Sigmoid colon (tissue), 7 donors: Measurements from ENCODE around the gene NXN. TPM values are rescaled to one million over a fixed set of nuclear protein-coding genes. Genes with fewer than 3 reads are reported as not detected.

Experiments used
- DNase-seq: peaks from one replicate; pipeline ENCODE4 v3.0.0-alpha.2; 2019
- H3K27ac ChIP-seq, 4 donors: fragments of 200-600 bp; sonication (generic); one replicate each; pipeline ENCODE4 v1.5.1; 2016 to 2019; ENCODE audit warnings: mild to moderate bottlenecking in 1 of 4
- H3K27me3 ChIP-seq, 3 donors: fragments of 200-600 bp; sonication (generic); one replicate each; pipeline ENCODE4 v1.5.1; 2019; ENCODE audit warnings: mild to moderate bottlenecking in 1 of 3
- H3K36me3 ChIP-seq, 4 donors: fragments of 200-600 bp; sonication (generic); one replicate each; pipeline ENCODE4 v1.5.1; 2016 to 2019
- H3K4me1 ChIP-seq, 4 donors: fragments of 200-600 bp; sonication (generic); one replicate each; pipeline ENCODE4 v1.5.1; 2017 to 2019
- H3K4me3 ChIP-seq, 4 donors: fragments of 200-600 bp; sonication (generic); one replicate each; pipeline ENCODE4 v1.5.1; 2017 to 2019; ENCODE audit warnings: mild to moderate bottlenecking in 2 of 4, moderate library complexity in 1 of 4
- H3K9me3 ChIP-seq, 4 donors: fragments of 200-600 bp in 3 of 4; sonication (generic) in 3 of 4; one replicate each; pipeline versions ENCODE4 v1.5.1 to v1.6.1; 2013 to 2019
- EP300 ChIP-seq, 4 donors: sonication (generic); formaldehyde crosslinking; IDR thresholded peaks; one replicate each; pipeline ENCODE4 v1.6.1; 2017; ENCODE audit warnings: antibody characterized with exemption in 4 of 4
- POLR2A ChIP-seq, 2 donors: fragments of 450-650 bp; IDR thresholded peaks; one replicate each; pipeline ENCODE4 v1.6.1; 2016; ENCODE audit warnings: antibody characterized with exemption in 2 of 2, mild to moderate bottlenecking in 2 of 2, moderate library complexity in 2 of 2
- POLR2AphosphoS5 ChIP-seq, 4 donors: sonication (generic); formaldehyde crosslinking; IDR thresholded peaks; one replicate each; pipeline ENCODE4 v1.6.1; 2017; ENCODE audit warnings: antibody characterized with exemption in 4 of 4
- WGBS, 2 donors: extraction: QIAGEN DNeasy Blood & Tissue Kit; methylation state at CpG; one replicate each; pipeline ENCODE4 v1.1.7; 2013; 5-methylcytosine and 5-hydroxymethylcytosine counted together
- intact Hi-C: fragments of 100-400 bp; cut with DNase I; formaldehyde crosslinking; loops from one replicate; pipeline ENCODE4 v1.15.1; 2023
- polyA plus RNA-seq, 3 donors: library from polyadenylated mRNA; stranded (reverse); fragments of 200-250 nt; gene quantifications; one replicate each; pipeline ENCODE4 v1.2.3, GENCODE V29; 2013
- total RNA-seq, 4 donors: library from RNA; depleted of rRNA; stranded (reverse); fragments of >200 nt; gene quantifications; one replicate each; pipeline ENCODE4 v1.1.0, GENCODE V29; 2016
- TF ChIP-seq, protein P1 (sequence below), 4 experiments: fragments of 450-650 bp in 3 of 4; fragments of 200-600 bp in 1 of 4; IDR thresholded peaks; one replicate each; pipeline ENCODE4 v1.5.1; 2016 to 2019; ENCODE audit warnings: antibody characterized with exemption in 4 of 4, mild to moderate bottlenecking in 3 of 4, moderate library complexity in 2 of 4
- donor health status: healthy with polysubstance abuse.
- donor health status: Bipolar disorder and iron deficiency.
- donor health status: healthy.

Gene NXN
- total and polyA plus RNA-seq, 7 donors, result 1.4 to 75.9 (median 50.4) TPM

GRCh38 chr17:1024076-1024475 is 44.5 kb upstream of the NXN start:
- Histone ChIP-seq H3K27ac (no peak overlapping the region), H3K27me3 (no peaks in the 10 kb centered on the region), H3K4me3 (no peak overlapping the region), H3K9me3 (no peaks in the 10 kb centered on the region), H3K36me3 (peaks cover 0 to 4% (median 0%) of the 10 kb centered on the region in 4 donors), H3K4me1 (peaks cover 0 to 70% (median 31%) of the 10 kb centered on the region in 4 donors)
- DNase-seq, result no peak
- 94 to 96% methylated on average over 27 of the region's 27 CpGs for WGBS, 2 donors
- intact Hi-C loops, result no loop called here
- TF ChIP-seq EP300 (IDR thresholded peaks at IDR 0.05) (no peak), POLR2AphosphoS5 (IDR thresholded peaks at IDR 0.05) (no peak), POLR2A (IDR thresholded peaks at IDR 0.05) (no peak)
- TF ChIP-seq, protein P1, sequence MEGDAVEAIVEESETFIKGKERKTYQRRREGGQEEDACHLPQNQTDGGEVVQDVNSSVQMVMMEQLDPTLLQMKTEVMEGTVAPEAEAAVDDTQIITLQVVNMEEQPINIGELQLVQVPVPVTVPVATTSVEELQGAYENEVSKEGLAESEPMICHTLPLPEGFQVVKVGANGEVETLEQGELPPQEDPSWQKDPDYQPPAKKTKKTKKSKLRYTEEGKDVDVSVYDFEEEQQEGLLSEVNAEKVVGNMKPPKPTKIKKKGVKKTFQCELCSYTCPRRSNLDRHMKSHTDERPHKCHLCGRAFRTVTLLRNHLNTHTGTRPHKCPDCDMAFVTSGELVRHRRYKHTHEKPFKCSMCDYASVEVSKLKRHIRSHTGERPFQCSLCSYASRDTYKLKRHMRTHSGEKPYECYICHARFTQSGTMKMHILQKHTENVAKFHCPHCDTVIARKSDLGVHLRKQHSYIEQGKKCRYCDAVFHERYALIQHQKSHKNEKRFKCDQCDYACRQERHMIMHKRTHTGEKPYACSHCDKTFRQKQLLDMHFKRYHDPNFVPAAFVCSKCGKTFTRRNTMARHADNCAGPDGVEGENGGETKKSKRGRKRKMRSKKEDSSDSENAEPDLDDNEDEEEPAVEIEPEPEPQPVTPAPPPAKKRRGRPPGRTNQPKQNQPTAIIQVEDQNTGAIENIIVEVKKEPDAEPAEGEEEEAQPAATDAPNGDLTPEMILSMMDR (IDR thresholded peaks at IDR 0.05), result no peak

- H3K9me3 ChIP-seq, result no peaks in the 10 kb centered on the region
- H3K4me1 ChIP-seq, result peaks cover 0 to 64% (median 29%) of the 10 kb centered on the region in 4 donors
- DNase-seq, result no peak
- H3K4me3 ChIP-seq, result no peak overlapping the region
- intact Hi-C loops, result no loop called here
- H3K36me3 ChIP-seq, result peaks cover 0 to 1% (median 0%) of the 10 kb centered on the region in 4 donors
- 86 to 88% methylated on average over 32 of the region's 32 CpGs for WGBS, 2 donors
- H3K27me3 ChIP-seq, result no peaks in the 10 kb centered on the region
- H3K27ac ChIP-seq, result peak overlapping the region in 2 of 4 donors; percentile 40 to 58
- TF ChIP-seq POLR2A (IDR thresholded peaks at IDR 0.05) (no peak), EP300 (IDR thresholded peaks at IDR 0.05) (no peak), POLR2AphosphoS5 (IDR thresholded peaks at IDR 0.05) (no peak)
- TF ChIP-seq, protein P1 (IDR thresholded peaks at IDR 0.05), result no peak
Observed at GRCh38 chr17:1022278-1023024, 42.9 kb upstream of the NXN start.

DNA sequence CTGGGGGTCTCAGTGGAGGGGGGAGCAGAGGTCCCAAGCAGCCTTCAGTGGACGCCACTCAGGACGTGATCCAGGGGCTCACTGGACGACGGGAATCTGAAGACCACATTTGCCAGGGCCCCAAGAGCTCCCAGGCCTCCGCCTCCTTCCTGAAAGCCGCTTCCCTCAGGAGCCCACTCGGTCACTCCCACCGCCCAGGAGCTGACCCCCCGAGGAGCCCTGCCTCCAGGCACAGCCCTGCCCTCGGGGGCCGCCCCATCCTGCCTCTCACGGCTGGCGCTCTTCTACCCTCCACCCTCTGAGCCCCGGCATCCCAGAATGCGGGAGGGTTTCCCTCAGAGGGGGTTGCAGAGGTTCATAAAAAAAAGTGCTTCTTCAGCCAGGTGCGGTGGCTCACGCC is 41.6 kb upstream of the NXN start:
- Histone ChIP-seq H3K9me3 (no peaks in the 10 kb centered on the region), H3K27ac (peak overlapping the region in 3 of 4 donors; percentile 76 to 79 (median 79)), H3K4me3 (no peak overlapping the region), H3K36me3 (no peaks in the 10 kb centered on the region), H3K4me1 (peaks cover 0 to 51% (median 29%) of the 10 kb centered on the region in 4 donors), H3K27me3 (no peaks in the 10 kb centered on the region)
- WGBS, 2 donors, result 94 to 95% methylated on average over 17 of the region's 17 CpGs
- TF ChIP-seq POLR2AphosphoS5 (IDR thresholded peaks at IDR 0.05), result no peak
- TF ChIP-seq, protein P1 (IDR thresholded peaks at IDR 0.05), result no peak
- no peak for TF ChIP-seq POLR2A (IDR thresholded peaks at IDR 0.05)
- no peak for TF ChIP-seq EP300 (IDR thresholded peaks at IDR 0.05)
- intact Hi-C loops, result no loop called here
- DNase-seq, result no peak

GRCh38 chr17:1019451-1019850 is 39.9 kb upstream of the NXN start:
- no peak overlapping the region for H3K4me3 ChIP-seq
- TF ChIP-seq, protein P1 (IDR thresholded peaks at IDR 0.05), result no peak
- TF ChIP-seq EP300 (IDR thresholded peaks at IDR 0.05), result no peak
- TF ChIP-seq POLR2AphosphoS5 (IDR thresholded peaks at IDR 0.05), result peak in 1 of 4 donors; percentile 23
- TF ChIP-seq POLR2A (IDR thresholded peaks at IDR 0.05), result no peak
- no peak for DNase-seq
- no peaks in the 10 kb centered on the region for H3K9me3 ChIP-seq
- peak overlapping the region; percentile 51 to 79 (median 78) for H3K27ac ChIP-seq
- 41 to 65% methylated on average over 10 of the region's 10 CpGs for WGBS, 2 donors
- intact Hi-C loops, result no loop called here
- no peaks in the 10 kb centered on the region for H3K36me3 ChIP-seq
- peaks cover 0 to 42% (median 26%) of the 10 kb centered on the region in 4 donors for H3K4me1 ChIP-seq
- no peaks in the 10 kb centered on the region for H3K27me3 ChIP-seq
